GM18868 (cell line): ENCODE measurements around the gene VAMP5.
"Not testable (repeated sequence)": the region's sequence is repeated elsewhere in the genome, so short reads cannot be mapped to it uniquely, and the experiment has no call there.

Experiments used
- ATAC-seq: cut with Tn5 transposase; IDR thresholded peaks from one replicate; pipeline ENCODE4 v1.9.1; 2021; ENCODE audit warnings: mild to moderate bottlenecking, moderate library complexity; ENCODE audit not compliant: unreplicated experiment

The VAMP5 gene

GRCh38 chr2:85549826-85550225 lies 34.4 kb upstream of the VAMP5 start:
- no peak for ATAC-seq

GRCh38 chr2:85550486-85550885 lies 33.7 kb upstream of the VAMP5 start:
- ATAC-seq: no peak

- ATAC-seq: peak; percentile 76
These were observed 32.2 kb upstream of the VAMP5 start for GRCh38 chr2:85551698-85552678.

GRCh38 chr2:85553184-85553583 lies 31.0 kb upstream of the VAMP5 start:
- ATAC-seq: no peak

DNA sequence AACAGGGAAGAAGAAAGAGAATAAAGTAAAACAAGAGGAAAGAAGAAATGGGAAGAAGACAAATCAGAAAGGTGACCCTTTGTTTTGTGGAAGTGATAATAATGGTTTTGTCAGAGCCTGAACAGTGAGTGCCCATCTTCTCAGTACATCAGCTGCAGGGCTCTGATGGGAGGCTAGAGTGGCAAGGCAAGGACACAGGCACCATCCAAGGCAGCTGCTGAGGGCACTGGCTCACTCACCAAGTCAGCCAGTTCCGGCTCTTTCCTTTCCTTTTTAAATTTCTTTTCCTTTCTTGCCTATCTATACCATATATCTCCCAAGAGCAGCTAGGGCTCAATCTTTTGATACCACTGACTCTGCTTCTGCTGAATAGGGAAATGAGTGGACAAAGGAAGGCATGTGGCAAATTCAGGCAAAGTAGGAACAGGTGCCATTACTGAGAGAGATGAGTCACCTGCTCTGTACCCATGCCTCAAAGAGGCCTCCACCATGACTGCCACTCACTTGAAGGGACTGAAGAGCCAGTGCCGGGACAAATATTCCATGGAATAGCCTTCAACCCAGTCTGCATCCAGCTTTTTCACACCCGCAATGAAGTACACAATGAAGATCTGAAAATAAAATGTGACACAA lies 29.1 kb upstream of the VAMP5 start:
- no peak for ATAC-seq

DNA sequence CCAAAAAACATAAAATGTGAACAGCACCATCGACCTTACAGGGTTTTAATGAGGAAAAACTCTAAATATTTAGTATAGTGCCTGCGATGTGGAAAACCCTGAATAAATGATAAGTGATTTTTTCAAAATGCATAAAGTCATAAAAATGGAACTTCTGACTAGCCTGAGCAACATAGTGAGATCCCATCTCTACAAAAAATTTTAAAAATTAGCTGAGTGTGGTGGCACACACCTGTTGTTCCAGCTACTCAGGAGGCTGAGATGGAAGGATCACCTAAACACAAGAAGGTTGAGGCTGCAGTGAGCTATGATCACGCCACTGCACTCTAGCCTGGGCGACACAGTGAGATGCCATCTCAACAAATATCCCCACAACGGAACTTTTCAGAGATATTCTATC lies 27.1 kb upstream of the VAMP5 start:
- ATAC-seq: no peak

- ATAC-seq: no peak
These were observed 26.1 kb upstream of the VAMP5 start for GRCh38 chr2:85558160-85558559.

DNA sequence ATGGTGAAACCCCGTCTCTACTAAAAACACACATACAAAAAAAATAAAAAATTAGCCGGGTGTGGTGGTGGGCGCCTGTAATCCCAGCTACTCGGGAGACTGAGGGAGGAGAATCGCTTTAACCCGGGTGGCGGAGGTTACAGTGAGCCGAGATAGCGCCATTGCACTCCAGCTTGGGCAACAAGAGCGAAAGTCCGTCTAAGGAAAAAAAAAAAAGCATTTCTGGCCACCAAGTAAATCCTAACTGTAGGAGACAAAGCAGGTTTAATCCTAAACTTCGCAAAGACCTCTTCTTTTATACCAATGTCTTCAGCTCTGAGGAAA lies 23.9 kb upstream of the VAMP5 start:
- ATAC-seq: not testable (repeated sequence)

DNA sequence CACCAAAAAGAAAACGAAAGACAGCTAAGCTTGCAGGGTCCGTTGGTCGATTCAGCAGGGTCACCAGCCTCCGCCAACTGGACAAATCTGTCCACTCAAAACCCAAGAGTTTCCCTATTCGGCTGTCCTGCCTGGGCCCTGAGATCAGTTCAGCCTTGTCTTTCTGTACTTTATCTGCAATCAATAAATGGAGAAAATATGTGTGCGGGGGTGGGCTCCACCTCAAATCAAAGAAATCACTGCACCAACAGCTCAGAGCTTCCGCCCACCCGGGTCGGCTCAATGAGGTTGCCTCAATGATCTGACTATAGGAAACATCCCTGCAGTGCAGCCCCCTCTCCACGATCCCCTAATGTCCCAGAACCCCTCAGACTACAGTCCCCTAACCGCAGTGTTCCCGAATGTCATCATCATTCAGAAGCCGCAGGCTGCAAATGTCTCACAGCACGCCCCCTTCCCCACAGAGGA lies 23.4 kb upstream of the VAMP5 start:
- ATAC-seq: peak; percentile 8

DNA sequence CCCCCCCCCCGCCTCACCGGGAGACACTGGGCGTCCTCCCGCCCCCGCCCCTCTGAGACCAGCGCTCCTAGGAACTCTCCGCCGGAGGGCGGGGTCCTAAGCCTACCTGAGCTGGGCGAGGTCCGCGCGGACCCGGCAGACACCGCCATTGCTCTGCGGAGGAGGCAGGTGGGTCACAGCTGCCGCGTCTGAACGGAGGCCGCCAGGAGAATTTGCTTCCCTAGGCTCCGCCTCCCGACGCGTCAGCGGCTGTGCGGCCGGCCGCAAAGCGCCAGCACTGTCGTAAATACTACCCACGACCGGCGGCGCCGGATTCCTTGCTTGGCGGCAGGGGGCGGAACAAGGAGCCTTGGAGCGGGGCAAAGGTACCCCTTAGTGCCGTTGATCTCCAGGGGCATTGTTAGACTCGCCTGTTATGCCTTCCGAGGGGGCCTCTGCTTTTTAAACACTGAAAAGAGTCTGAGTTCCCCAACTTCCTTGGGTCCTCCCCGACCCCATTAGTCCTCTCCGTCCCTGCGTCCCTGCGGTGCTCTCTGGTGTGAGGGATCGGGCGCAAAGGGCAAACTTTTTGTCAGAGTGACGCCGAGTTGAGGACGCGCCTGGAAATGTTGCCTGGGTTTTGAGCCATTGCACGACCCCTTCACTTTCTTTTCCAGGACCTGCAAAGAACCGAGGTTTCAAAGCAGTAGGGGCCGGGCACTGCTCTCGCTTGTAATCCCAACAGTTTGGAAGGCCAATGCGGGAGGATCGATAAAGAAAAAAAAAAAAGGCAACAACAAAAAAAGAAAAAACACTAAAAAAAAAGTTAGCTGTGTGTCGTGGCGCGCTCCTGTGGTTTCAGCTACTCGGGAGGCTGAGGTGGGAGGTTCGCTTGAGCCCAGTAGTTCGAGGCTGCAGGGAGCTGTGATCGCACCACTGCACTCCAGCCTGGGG lies 22.7 kb upstream of the VAMP5 start, which contains the start of gene GGCX:
TSS of gene GGCX (minus strand) at position 214 of the 933 bp plus-strand sequence. CDS start at position 149, 65 bp downstream.
- ATAC-seq: peak; percentile 93

GRCh38 chr2:85564144-85564563 lies 20.1 kb upstream of the VAMP5 start:
- peak; percentile 45 for ATAC-seq

DNA sequence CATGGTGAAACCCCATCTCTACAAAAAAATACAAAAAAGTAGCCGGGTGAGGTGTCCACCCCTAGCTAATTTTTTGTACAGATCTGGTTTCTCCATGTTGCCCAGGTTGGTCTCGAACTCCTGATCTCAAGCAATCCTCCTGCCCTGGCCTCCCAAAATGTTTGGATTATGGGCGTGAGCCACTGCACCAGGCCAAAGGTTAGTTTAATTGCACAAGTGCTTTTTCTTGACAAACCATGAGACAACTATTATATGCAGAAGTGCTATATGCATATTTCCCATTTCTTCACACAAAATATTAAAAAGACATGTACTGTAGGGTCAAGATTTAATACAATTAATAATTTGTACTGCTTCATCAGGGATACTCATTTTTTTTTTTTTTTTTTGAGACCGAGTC lies 18.0 kb upstream of the VAMP5 start:
- ATAC-seq: no peak

GRCh38 chr2:85575739-85576138 lies 8.5 kb upstream of the VAMP5 start:
- no peak for ATAC-seq

GRCh38 chr2:85577063-85577385 lies 7.2 kb upstream of the VAMP5 start:
- no peak for ATAC-seq

DNA sequence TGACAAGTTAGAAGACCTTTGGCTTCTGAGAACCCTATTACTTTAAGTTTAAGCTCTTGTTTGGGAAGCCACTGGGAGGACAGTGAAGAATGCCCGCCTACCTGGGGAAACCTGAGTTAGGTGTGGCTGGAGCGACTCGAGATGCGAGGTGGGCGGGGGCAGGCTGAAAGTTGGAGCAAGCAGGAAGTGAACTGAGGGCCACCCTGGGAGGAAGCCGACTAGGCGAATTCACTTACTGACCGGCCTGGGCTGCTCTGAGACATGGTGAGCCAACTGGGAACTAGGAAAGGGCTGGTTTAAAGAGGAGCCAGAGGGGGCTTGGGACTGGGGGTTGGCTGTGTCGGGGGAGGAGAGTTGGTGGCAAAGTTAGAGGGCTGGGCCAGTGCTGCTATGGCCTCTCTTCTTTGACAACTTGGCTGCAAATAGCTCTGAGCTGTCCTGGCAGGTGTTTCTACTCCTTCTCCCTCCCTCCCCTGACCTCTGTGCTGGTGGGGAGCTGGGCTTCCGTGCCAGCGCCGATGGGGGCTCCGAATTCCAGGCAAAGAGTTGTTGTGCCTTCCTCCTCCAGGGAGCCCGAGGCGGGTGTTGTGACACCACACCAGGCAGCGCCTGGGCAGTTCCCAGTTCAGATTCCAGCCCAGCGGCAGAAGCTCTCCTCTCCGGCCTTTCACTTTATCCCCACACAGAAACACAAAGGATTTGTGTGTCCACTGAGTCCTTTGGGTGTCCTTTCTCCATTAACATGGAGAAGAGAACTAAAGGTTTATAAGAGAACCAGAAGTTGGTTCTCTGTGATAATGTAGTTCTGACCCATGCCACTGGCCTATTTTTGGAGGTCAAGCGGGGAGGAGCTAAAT lies 6.6 kb upstream of the VAMP5 start, which contains the start of gene VAMP8:
TSS of gene VAMP8 (plus strand) at position 201 of the 857 bp plus-strand sequence. CDS start at position 262, 61 bp downstream.
- ATAC-seq: peak; percentile 72

- peak; percentile 46 for ATAC-seq
These were observed 5.7 kb upstream of the VAMP5 start for GRCh38 chr2:85578243-85579180.

DNA sequence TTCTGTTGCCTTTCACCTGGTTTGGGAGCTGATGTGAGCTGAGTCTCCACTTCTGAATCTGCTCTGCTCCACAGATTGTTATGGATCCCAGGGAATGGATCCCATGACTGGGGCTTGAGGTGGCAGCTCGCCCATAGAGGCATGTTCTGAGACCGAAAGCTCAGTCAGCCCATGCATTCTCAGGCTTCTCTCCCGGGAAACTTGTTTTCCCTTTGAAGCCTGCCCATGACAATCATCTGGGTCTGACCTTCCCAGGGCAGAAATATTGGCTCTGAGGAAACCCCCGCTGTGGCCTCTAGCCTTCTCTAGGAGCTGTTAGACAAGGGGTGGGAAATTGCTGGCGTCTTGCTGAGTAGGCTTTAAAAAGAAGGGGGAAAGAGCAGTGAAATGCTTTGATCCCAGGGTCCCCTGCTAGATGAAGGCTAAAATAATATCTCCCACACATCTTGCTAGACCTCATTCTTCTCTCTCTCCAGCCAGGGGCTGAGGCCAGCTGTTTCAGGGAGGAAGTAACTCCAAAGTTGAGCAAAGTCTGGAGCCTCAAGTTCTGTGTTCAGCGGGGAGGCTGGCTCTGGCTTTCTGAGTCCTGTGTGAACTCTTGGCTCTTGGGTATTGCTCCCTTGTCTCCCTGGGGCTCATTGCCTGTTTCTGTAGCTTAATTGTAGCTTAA lies 4.8 kb upstream of the VAMP5 start:
- no peak for ATAC-seq

DNA sequence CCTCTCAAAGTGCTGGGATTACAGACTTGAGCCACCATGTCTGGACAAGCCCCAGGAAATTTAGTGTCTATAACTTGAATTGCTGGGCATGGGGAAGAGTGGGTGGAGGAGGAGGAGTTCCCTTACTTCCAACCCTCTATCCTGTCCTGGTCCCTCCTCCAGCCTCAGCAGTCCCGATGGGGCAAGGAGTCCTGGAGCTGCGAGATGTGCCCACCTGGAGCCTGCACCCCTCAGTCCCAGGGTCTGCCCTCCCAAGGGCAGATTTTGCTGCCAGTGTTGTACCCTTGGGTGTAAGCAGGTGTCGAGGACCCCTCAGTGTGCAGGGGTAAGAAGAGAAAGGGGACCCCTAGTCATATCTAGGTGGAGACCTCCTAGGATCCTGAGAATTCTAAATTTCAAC lies 4.0 kb upstream of the VAMP5 start:
- ATAC-seq: no peak
